LNCaP clone FGC (cell line): Measurements from ENCODE around the gene PDE9A.
A peak's percentile ranks its signal among the peaks of the same experiment; 100 is the strongest.

Experiments used
- DNase-seq: peaks from one replicate; pipeline ENCODE4 v3.0.0-alpha.2; 2011; ENCODE audit warnings: low read depth
- H3K4me3 ChIP-seq: 2 replicates; pipeline ENCODE4 v1.5.1; 2011; ENCODE audit warnings: mild to moderate bottlenecking, low read depth, low read length, control low read depth
- TF ChIP-seq, protein P1 (sequence below): IDR thresholded peaks from 2 replicates; pipeline ENCODE4 v1.5.1; 2012; ENCODE audit warnings: mild to moderate bottlenecking; ENCODE audit not compliant: control insufficient read depth, insufficient read depth; ENCODE audit errors: extremely low read depth

PDE9A gene

GRCh38 chr21:42731264-42732032 lies 78.0 kb downstream of the PDE9A start:
- no peak overlapping the region for H3K4me3 ChIP-seq
- TF ChIP-seq, protein P1, sequence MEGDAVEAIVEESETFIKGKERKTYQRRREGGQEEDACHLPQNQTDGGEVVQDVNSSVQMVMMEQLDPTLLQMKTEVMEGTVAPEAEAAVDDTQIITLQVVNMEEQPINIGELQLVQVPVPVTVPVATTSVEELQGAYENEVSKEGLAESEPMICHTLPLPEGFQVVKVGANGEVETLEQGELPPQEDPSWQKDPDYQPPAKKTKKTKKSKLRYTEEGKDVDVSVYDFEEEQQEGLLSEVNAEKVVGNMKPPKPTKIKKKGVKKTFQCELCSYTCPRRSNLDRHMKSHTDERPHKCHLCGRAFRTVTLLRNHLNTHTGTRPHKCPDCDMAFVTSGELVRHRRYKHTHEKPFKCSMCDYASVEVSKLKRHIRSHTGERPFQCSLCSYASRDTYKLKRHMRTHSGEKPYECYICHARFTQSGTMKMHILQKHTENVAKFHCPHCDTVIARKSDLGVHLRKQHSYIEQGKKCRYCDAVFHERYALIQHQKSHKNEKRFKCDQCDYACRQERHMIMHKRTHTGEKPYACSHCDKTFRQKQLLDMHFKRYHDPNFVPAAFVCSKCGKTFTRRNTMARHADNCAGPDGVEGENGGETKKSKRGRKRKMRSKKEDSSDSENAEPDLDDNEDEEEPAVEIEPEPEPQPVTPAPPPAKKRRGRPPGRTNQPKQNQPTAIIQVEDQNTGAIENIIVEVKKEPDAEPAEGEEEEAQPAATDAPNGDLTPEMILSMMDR: no peak
- peak; percentile 99 for DNase-seq

DNA sequence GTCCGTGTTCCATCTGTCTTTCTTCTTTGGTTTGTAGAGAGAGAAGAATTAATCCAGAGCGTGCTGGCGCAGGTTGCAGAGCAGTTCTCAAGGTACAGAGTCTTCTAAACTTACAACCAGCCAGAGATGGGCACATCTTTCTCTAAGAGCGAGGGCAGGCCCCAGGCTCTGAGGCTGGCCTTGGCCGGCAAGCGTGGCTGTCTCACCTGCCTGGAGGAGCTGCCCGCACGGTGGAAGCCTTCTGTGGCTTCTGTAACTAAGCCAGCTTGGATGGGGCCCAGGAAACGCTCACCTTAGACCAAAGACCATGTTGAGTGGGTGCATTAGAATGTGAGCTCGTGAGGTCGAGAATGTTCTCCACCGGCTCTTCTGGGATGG lies 78.6 kb downstream of the PDE9A start:
- TF ChIP-seq, protein P1: no peak
- no peak for DNase-seq
- no peak overlapping the region for H3K4me3 ChIP-seq

- H3K4me3 ChIP-seq: no peak overlapping the region
- DNase-seq: no peak
- TF ChIP-seq, protein P1: no peak
These were observed 79.7 kb downstream of the PDE9A start for GRCh38 chr21:42733037-42733627.

GRCh38 chr21:42733874-42734273 lies 80.5 kb downstream of the PDE9A start:
- TF ChIP-seq, protein P1: no peak
- DNase-seq: no peak
- no peak overlapping the region for H3K4me3 ChIP-seq

DNA sequence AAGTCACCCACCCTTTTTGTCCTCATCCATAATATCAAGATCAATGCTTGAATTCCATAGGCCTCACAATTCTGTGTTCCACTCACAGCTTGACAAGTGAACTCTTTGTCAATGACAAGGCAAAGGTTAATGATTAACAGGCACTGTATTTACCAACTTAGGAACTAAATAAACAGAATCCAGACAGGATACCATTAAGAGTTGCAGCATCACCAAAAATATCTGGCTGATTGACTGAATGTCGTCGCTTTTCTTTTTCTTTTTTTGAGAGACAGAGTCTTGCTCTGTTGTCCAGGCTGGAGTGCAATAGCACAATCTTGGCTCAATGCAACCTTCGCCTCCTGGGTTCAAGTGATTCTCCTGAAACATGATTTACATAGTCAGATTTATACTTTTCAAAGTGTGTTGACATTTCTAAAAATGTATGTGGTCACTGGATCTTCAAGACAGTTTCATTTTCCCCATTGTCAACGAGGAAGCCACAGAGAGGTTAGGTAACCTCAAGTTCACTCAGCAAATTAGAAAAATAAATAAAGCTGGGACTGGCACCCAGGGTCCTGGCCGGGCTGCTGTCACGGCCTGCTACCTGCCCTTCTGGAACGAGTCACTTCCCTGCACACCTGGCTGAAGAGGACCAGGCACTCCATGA lies 81.0 kb downstream of the PDE9A start:
- peak; percentile 78 for DNase-seq
- TF ChIP-seq, protein P1: no peak
- H3K4me3 ChIP-seq: no peak overlapping the region

DNA sequence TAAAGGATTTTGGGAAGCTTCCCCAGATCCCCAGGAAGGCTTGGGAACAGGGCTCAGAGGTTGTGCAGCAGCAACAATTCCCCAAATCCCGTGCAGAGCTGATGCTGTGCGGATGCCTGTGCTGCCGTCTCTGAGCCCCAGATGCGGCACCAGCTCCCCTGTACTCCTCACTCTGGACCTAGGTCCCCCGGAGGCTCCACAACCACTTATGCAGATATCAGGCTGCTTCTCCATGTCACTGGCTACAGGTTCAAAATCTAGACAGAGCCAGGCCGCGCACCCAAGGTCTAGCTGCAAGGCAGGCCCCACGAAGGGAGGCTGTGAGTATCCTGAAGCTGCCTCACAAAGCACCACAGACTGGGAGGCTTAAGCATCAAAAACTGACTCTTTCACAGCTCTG lies 81.6 kb downstream of the PDE9A start:
- no peak overlapping the region for H3K4me3 ChIP-seq
- DNase-seq: no peak
- TF ChIP-seq, protein P1: no peak
